GM18858 (cell line): ENCODE results near the gene WASHC3.
"Not testable (repeated sequence)": the region's sequence is repeated elsewhere in the genome, so short reads cannot be mapped to it uniquely, and the experiment has no call there.

ENCODE experiments used
- ATAC-seq: cut with Tn5 transposase; IDR thresholded peaks from one replicate; pipeline ENCODE4 v1.9.1; 2021; ENCODE audit not compliant: unreplicated experiment

The WASHC3 gene, protein sequence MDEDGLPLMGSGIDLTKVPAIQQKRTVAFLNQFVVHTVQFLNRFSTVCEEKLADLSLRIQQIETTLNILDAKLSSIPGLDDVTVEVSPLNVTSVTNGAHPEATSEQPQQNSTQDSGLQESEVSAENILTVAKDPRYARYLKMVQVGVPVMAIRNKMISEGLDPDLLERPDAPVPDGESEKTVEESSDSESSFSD

DNA sequence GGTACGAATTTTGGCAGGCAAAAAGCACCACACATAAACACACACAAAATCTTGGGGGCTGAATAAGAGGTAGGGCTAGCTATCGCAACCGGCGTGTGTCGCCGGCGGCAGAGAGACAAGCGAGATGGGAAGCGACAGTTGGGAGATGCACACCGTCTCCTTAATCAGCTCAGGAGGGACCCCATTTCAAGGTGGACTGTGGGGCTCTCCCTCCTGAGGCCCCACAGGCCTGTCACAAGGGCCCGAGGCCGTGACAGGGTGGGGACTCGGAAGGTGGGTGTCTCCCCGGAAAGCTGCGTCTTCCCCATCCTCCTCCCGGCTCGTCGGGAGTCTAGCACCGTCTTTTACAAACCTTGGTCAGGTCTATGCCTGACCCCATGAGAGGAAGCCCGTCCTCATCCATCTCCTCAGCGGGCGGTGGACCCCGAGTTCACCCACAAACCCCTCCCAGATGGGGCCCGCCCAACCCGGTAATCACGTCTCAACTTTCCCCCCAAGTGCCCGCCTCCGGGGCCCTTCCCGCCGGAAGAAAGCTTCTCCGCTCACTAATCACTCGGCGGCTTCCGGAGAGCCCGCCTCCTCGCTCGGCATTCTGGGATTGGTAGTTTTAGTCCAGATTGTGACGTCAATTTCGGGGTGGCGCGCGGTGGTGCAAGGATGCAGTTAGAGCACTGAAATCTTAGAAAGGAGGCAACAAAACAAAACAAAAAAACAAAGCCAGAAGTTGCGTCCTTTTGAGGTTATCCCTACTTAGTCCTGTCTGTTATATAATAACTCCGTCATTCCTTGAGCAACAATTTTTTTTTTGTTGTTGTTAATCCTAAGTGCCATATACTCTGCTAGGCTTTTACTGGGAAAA, at the start of gene WASHC3:
WASHC3 (minus strand) TSS at position 432 of the 859 bp plus-strand sequence; CDS start at position 403, 29 bp downstream.
- ATAC-seq: peak; percentile 83

DNA sequence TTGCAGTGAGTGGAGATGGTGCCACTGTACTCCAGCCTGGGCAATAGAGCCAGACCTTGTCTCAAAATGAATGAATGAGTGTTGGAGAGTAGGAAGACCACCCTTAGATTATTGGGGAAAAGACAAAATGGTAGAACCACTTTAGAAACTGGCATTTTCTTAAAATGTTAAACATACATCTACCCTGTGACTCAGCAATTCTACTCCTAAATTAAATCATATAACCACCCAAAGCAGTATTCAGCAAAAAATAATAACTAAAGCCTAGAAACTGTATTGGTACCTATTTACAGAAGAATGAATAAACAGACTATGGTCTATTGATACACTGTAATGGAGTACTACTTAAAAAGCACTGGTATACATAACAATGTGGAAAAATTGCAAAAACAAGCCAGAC, 49.0 kb upstream of the WASHC3 start:
- no peak for ATAC-seq

DNA sequence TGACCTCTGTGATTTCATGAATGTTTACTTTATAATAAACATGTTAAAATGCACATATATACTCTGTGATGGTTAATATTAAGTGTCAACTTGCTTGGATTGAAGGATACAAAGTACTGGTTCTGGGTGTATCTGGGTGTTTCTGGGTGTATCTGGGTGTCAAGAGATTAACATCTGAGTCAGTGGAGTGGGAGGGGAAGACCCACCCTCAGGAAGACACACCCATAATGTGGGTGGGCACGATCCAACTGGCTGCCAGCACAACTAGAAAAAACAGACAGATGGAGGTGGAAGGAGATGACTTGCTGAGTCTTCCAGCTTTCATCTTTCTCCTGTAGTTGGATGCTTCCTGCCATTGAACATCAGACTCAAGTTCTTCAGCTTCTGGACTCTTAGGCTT, 46.2 kb upstream of the WASHC3 start:
- no peak for ATAC-seq

DNA sequence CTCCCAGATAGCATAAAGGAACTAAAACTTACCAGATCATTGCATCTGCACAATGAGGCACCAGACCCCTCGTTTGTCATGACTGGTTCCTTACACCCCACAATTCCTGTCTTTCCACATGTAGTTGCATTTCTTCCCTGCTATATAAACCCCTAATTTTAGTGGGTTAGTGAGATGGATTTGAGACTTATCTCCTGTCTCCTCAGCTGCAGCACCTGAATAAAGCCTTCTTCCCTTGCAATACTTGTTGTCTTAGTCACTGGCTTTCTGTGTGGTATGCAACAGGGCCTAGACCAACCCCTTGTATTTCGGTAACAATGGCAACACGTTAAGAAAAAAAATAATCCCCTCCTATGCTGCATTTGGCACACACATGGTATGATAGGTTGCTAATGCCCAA, 45.1 kb upstream of the WASHC3 start:
- no peak for ATAC-seq

DNA sequence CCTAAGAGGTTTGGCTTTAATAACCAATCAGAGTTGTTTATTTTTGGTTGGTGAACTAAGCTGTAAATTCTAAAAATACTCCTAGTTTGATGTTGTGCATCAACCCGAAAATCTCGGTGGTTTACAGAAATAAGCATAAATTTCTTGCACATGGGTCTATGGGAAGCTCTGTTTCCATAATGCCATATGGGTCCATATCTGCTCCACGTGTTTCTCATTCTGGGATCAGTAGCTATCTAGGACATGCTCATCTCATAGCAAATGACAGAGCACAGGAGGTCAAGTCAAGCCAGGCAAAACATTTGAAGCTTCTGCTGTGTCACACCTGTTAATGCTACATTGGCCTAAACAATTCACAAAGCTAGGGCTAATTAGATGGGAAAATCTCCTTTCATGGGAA, 35.1 kb upstream of the WASHC3 start:
- no peak for ATAC-seq

DNA sequence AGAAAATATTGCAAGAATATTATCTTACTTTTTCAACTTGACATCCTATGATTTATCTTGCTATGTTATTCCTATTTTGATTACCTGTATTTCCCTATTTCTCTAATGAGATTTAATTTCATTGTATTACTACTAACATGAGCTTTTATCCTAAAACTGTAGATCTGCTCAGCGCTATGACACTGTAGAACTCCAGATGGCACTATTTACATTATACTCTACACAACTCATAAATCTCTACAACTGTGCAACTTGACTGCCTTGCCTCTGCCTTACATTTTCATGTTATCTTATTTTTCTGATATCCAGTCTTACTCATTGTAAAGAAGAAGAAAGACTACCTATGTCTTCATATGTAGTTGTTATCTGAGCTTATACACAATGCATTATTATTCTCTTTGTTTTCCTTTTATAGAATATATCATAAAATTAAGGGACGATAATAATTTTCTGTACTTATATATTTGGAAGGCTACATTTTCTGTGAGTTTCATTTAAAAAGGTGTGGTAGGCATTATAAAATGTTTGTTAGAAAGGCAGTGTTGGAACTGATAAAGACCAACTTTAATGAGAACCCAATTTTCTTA, 34.0 kb upstream of the WASHC3 start:
- peak; percentile 60 for ATAC-seq

DNA sequence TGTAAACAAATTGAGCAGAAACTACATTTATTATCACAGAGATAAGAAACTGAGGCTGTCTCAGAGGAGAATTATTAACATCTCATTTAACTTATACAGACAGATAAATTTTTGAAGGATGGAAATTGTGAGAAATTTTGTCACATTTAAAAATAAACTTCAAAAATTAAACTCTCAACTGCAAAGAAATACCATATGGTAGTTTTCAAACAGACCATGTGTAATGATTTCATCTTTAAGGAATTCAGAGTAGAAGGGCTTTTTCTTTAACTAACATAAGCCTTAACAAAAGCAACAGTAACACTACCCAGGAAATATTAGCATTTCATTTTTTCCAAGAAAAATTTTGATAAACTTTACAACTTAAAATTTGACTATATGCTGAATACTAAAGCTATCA, 31.5 kb upstream of the WASHC3 start:
- ATAC-seq: no peak

DNA sequence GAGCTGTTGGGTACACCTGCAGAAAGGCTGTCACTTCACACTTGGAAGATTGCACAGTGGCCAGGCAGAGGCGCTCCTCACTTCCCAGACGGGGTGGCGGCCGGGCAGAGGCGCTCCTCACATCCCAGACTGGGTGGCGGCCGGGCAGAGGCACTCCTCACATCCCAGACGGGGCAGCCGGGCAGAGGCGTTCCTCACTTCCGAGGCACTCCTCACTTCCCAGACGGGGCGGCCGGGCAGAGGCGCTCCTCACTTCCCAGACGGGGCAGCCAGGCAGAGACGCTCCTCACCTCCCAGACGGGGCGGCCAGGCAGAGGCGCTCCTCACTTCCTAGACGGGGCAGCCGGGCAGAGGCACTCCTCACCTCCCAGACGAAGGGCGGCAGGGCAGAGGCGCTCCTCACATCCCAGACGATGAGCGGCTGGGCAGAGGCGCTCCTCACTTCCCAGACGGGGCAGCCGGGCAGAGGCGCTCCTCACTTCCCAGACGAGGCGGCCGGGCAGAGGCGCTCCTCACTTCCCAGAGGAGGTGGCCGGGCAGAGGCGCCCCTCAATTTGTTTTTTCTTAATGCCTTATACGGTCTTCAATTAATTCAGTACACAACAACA, 27.5 kb upstream of the WASHC3 start:
- ATAC-seq: not testable (repeated sequence)

DNA sequence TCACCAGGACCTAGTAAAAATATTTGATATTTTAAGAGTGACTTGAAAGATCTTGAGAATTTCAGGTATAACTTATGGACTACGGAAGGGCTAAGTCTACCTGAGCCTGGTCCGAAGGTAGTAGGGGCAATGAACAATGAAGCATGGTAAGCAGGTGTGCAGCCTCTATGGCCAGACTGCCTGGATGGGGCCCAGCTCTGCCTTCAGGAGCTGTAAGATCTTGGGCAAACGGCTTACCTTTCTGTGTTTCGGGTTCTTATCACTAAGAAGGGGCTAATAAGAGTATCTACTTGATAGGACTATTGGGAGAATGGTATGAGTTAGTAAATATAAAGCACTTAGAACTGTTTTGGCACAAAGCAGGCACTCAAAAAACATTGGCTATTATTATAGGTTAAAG, 19.1 kb upstream of the WASHC3 start:
- ATAC-seq: no peak

DNA sequence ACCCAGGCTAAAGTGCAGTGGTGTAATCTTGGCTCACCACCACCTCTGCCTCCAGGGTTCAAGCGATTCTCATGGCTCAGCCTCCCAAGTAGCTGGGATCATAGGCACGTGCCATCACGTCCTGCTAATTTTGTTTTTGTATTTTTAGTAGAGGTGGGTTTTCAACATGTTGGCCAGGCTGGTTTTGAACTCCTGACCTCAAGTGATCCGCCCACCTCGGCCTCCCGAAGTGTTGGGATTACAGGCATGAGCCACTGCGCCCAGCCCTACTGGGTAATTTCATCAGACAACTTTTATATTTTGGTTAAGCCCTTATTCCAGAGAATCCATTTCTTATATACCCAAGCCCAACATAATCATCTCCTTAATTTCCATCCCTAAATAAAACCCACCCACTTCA, 10.3 kb upstream of the WASHC3 start:
- ATAC-seq: not testable (repeated sequence)

DNA sequence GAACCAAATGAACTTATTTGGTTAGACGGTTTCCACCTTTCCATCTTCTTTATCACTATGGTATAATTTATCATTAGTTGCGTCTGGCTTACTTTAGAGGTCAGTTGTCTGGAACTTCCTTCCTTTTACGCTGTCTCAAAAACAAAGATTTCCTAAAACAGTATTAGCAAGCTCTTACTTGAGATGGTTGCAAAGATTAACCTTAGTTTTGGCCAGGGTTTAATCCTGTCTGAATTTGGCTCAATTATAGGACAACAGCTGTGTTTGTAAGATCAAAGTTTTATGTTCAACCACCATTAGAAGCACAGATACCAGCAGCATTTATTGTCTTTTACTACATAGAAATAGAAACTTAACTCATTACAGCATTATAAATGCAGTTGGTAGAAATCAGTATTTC, 7.9 kb upstream of the WASHC3 start:
- no peak for ATAC-seq

DNA sequence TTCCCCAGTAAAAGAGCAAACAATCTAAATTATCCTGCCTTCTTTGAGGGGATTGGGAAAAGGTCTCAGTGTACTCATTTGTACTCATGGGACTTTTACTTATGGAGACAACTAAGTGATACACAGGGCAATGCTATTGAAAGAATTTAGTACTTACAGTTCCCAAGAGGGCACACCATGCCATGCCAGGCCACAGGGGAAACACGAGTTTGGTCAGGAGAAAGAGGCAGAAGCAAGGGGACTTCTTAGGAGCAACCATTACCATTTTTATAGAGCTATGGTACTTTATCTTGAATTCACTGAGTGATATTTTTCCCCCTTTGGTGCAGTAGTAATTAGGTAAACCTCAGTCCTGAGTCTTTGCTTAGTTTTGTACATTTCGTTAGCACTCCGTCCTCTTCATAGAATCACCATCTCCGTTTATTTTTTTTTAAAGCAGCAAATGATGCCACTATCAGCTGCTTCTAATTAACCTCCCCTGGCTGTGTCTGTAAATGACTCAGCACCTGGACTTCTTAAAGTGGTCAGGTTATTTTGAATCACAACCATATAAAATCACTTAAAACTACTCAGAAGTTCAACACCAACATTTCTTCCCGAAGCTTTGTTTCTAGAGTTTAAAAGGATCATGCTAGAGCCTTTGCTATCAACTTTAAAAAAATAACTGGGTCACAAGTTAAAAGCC, 5.9 kb upstream of the WASHC3 start:
- ATAC-seq: no peak

DNA sequence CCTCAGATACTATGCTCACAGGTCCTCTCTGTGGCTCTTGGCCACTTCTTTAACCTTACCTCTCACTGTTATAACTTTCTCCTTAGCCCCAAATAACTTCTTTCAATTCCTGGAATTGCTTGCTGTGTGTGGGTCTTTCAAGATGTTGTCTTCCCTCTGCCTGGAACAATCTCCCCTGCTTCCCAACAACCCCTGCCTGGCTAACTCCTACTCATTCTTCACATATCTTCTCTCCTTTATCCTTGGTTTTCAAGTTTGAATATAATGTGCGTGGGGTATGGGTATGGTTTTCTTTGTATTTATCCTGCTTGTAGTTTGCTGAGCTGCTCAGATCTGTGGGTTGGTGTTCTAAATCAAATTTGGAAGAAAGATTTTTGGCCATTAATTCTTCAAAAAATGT, 2.7 kb upstream of the WASHC3 start:
- no peak for ATAC-seq

DNA sequence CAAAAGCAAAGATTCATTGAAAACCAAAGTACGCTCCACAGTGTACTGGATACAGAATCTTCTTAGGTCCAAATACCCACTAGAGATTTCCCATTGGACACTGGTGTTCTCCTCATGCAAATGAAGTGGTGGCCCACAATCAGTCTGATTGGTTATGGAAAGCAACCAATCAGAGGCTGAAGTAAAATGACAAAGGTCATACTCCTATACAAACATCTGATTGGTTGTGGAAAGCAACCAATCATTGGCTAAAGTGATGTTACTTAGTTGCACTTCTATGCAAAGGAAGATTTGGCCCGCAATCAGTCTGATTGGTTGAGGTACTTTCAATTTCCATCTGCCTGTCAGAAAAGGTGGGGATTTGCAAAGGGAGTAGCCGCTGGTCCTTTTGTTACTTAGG, 1.3 kb upstream of the WASHC3 start:
- ATAC-seq: no peak

DNA sequence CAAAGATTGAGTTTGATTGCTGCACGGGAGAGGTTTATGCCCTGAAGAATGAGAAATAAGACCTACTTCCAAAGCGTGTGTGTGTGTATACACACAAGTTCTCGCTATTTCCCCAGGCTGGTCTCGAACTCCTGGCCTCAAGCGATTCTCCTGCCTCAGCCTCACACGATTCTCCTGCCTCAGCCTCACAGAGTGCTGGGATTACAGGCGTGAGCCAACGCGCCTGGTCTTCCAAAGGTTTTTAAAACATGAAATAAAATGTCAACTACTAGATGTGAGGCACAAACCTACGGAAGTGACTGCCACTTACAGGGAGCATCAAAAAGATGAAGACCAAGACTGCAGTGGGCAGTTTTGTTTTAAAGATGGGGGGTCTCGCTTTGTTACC, 622 bp upstream of the WASHC3 start:
- ATAC-seq: no peak

DNA sequence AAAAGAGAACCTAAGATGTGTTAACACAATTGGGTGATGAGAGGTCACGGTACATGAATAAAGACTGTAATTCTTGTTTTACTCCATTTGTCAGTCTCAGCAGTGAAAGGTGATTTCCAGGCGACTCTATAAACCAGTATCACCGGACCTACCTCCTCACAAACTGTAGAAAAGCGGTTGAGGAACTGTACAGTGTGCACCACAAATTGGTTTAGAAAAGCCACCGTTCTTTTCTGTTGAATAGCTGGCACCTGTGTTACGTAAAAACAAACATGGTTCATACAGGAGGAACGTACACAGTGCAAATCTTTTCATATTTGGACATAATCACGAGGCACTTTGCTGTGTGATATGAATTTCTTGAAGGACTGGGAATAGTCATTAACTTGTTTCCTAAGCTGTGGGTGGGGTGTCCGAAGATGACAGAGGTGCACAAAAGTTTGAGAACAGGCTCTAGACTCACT, 663 bp downstream of the WASHC3 start:
- peak; percentile 24 for ATAC-seq

DNA sequence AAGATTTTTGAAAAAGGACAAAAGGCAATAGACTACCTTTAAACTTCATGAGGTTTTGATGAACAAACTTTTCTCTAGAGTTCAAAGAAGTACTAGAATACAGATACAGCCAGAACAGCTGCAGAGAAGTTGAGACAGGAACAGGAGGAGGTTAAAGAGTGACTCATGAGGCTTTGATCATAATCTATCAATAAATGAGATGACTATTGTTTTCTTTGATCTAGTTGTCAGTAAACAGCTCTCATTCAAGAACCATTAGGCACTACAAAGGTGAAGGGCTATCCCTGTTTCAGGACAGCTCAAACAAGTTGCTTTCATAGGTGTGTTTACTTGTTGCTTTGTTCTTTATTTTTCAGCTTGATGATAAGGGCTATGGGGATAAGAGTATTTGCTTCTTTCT, 2.4 kb downstream of the WASHC3 start:
- ATAC-seq: no peak

DNA sequence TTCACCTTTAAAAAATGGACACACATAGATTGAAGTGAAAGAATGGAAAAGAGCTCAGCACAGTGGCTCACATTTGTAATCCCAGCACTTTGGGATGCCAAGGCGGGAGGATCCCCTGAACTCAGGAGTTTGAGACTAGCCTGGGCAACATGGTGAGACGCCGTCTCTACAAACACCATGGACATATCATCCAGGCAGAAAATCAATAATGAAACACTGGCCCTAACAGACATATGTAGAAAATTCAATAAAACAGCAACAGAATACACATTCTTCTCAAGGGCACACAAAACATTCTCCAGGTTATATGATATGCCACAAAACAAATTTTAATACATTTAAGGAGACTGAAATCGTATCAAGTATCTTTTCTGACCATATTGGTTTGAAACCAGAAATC, 7.4 kb downstream of the WASHC3 start:
- ATAC-seq: no peak

DNA sequence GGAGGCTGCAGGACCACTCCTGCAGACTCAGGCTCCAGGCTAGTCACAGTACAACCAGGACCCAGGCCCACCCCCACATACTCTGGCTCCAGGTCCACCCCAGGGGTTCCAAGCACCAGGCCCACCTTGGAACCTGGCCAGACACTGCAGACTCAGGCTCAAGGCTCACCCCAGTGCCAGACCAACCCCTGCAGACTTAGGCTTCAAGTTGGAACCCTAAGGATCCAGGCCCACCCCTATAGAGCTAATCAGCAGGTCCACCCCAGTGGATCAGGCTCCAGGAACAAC, 8.8 kb downstream of the WASHC3 start:
- no peak for ATAC-seq

DNA sequence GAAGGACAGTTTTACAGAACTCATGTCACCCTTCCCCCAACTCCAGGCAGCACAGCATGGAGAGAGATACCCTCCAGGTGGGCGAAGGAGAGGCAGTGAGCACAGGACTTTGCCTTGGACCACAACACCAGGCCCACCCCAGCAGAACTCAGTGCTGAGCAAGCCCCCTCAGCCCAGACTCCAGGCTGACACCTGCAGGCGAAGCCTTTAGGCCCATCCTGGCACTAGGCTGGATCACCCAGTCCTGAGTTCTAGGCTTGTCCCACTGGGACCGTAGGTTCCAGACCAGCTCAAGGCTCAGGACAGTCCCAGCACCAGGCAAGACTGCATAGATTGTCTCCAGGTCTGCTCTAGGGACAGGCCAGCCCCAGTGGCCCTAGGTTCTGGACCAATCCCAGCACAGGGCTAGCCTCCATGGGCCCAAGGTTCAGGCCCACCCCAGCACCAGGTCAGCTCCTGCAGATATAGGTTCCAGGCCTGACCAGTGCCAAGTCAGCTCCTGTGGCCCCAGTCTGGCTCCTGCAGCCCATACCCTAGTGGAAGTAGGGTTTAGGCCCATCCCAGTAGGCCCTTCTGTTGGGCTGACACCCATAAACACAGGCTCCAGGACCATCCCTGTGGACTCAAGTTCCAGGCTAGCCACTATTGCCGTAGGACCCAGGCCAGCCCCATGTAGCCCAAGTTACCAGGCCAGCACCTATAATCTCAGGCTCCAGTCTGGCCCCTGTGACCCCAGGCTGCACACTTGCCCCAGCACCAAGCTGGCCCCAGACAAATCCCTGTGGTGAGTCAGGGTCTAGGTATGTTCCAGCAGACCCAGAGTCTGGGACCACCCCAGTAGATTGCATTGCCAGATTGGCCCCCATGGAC, 9.4 kb downstream of the WASHC3 start:
- ATAC-seq: no peak
